D721Med (cell line): ENCODE measurements around the gene EPC1.
A peak's percentile ranks its signal among the peaks of the same experiment; 100 is the strongest.
"Not testable (repeated sequence)": the region's sequence is repeated elsewhere in the genome, so short reads cannot be mapped to it uniquely, and the experiment has no call there.

Experiments used
- DNase-seq: peaks from one replicate; pipeline ENCODE4 v3.0.0; 2011; ENCODE audit warnings: low spot score; ENCODE audit not compliant: insufficient read length
- FAIRE-seq: peaks from 2 replicates; lab custom pipeline; 2011; peaks lifted over from hg19 to GRCh38; lab: Jason Lieb, UNC
- TF ChIP-seq, protein P1 (sequence below): IDR thresholded peaks from 2 replicates; pipeline ENCODE4 v1.5.1; 2012; ENCODE audit warnings: mild to moderate bottlenecking, control low read depth; ENCODE audit not compliant: insufficient read depth; ENCODE audit errors: missing control alignments

EPC1 gene

DNA sequence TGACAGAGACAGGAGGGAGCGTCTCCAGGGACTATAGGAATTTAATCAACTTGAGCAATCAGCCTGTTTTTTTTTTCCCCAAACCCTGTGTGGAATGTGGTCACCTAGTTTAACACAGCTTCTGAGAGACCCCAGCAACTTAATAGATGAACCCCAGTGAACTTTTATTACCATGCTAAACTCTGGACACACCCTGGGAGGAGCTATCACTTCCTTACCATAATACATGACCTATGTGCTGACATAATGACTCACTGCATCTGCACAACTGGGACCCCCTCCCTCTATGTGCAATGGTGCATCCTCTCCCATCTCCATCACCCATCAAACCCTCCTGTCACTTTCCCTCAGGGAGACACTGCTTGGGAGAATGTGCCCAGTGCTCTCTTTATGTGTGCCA lies 83.7 kb downstream of the EPC1 start:
- DNase-seq, result no peak

DNA sequence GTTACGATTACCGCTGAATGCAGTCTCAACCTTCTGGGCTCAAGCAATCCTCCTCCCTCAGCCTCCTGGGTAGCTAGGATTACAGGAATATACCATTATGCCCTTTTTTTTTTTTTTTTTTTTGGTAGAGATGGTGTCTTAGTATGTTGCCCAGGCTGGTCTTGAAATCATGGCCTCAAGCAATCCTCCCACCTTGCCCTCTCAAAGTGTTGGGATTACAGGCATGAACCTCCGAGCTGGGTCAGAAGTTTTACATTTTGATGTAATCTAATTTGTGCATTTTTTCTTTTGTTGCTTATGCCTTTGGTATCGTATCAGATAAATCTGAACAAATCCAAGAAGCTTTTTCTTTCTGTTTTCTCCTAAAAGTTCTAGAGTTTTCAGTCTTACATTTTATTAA lies 87.4 kb downstream of the EPC1 start:
- TF ChIP-seq, protein P1, sequence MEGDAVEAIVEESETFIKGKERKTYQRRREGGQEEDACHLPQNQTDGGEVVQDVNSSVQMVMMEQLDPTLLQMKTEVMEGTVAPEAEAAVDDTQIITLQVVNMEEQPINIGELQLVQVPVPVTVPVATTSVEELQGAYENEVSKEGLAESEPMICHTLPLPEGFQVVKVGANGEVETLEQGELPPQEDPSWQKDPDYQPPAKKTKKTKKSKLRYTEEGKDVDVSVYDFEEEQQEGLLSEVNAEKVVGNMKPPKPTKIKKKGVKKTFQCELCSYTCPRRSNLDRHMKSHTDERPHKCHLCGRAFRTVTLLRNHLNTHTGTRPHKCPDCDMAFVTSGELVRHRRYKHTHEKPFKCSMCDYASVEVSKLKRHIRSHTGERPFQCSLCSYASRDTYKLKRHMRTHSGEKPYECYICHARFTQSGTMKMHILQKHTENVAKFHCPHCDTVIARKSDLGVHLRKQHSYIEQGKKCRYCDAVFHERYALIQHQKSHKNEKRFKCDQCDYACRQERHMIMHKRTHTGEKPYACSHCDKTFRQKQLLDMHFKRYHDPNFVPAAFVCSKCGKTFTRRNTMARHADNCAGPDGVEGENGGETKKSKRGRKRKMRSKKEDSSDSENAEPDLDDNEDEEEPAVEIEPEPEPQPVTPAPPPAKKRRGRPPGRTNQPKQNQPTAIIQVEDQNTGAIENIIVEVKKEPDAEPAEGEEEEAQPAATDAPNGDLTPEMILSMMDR, result no peak
- DNase-seq (no peak), FAIRE-seq (no peak)

More for the DNA sequence above, 83.7 kb downstream of the EPC1 start:
- TF ChIP-seq, protein P1, result no peak
- FAIRE-seq, result no peak

DNA sequence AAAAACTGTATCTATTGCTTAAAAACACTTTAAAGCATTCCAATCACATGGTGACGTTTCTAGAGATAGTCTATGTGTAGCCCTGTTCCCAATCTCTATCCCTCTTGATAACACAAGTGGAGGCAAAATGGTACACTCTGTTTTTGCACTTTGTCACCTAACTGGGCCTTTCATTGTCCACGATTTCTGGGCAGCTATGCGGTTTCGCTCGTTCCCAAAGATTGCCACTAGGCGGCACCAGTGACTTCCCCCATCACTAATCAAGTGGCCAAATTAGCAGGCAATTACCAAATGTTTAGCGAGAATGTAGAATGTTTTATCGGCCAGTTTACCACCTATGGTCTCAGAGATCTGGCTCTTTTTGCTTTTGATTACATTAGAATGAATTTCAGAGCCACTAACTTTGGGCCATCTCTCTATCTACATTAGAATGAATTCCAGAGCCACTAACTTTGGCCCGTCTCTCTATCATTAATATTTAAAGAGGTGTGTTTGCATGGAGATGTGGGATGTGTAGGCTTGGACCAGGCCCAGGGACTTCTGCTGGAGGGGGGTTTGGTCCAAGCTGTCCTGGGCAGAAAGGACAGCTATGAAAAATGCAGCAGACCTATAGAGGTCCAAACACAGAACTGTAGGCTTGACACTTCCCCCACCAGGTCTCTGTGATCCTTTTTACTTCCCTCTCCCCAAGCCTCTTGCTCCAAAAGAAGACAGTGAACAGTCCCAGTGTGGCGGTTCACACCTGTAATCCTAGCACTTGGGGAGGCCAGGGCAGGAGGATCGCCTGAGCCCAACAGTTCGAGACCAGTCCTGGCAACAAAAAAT lies 90.1 kb downstream of the EPC1 start:
- no peak for FAIRE-seq
- TF ChIP-seq, protein P1, result peak; percentile 92
- DNase-seq, result peak; percentile 27

DNA sequence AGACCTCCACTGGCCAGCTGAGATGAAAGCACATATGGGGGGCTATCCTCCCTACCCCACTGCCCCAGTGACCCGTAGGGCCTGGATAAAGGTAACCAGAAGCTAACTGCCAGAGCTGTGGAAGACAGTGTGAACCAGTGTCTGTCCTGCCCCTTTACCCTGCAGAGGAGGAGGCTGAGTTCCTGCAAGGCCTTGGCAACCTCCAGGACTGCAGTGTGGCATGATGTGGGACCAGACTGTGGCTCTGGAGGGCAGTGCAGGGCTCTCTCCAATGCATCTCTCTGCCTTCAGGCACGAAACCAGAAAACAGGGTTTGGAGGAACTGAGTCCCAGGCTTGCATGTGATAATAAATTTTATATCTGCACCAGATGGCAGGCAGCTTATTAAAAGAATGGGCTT lies 93.1 kb downstream of the EPC1 start:
- TF ChIP-seq, protein P1, result no peak
- no peak for FAIRE-seq
- DNase-seq, result no peak

DNA sequence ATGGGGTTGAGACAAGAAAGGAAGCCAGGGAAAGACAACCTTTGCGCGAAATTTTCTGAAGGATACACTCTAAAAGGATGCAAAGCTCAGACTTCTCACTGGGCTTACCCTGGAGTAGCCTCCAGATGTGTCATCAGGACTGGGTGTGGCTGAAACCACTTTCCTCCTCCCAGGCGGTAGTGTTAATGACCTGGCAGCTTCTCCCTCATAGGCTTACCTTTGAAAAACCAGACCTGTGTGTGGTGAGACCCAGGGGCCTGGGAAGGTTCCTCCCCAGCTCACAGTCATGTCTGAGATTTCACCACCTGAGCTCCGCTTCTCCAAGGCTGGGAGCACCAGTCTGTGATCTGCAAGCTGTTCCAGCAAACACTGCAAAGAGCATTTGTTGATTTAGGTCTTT lies 93.7 kb downstream of the EPC1 start:
- TF ChIP-seq, protein P1, result no peak
- FAIRE-seq (no peak), DNase-seq (no peak)

DNA sequence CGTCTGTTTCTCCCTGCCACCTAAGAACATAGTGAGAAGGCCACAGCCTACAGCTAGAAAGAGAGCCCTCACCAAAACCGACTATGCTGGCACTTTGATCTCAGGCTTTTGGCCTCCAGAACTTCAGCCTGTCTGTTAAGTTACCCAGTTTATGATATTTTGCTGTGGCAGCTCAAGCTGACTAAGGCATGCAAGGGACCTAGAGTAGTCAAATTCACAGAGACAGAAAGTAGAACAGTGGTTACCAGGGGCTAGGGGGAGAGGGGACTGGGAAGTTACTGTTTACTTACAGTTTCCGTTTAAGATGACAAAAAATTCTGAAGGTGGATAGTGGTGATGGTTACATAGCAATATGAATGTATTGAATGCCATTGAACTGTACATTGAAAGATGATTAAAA lies 96.5 kb downstream of the EPC1 start:
- FAIRE-seq, DNase-seq: not testable (repeated sequence)

DNA sequence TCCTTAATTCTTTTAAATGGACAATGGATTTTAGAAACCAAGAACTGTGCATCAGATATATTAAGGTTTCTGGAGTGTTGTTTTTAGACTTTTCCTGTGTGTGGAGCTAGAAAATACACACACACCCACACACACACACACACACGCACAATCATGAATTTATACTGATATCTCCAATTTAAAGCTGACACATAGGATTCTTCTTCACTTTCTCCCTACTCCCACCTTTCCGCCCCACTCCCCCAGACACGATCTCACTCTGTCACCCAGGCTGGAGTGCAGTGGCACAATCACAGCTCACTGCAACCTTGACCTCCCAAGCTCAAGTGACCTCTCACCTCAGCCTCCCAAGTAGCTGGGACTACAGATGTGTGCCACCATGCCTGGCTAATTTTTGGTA lies 100.3 kb downstream of the EPC1 start:
- TF ChIP-seq, protein P1, result no peak
- no peak for FAIRE-seq

More for the DNA sequence above, 100.3 kb downstream of the EPC1 start:
- no peak for DNase-seq
